Stimulated activated CD4-positive, alpha-beta T cell treated with anti-CD3 and anti-CD28 coated beads, Interleukin-2, amount 100 ng/mL, for 4 hours (primary cell): Measurements from ENCODE around the gene PIBF1.
"Not testable (repeated sequence)": the region's sequence is repeated elsewhere in the genome, so short reads cannot be mapped to it uniquely, and the experiment has no call there.

Experiments
- DNase-seq: peaks from one replicate; pipeline ENCODE4 v3.0.0-alpha.2; 2020; ENCODE audit warnings: low read depth

The PIBF1 gene

DNA sequence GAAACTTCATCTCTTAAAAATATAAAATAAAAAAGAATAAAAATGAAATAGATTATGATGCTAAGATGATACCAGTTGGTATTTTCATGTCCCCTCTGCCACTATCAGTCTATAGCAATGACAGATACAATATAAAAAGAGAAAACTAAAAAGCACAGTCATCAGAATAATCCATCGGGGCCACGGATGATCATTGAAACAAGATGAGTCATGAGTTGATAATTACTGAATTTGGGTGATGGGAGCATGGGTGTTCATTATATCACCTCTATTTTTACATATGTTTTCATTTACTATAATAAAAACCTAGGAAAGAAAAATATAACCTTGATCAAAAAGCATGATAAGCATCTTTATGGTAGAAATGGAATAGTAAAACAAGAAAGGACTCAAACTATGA is 41.1 kb downstream of the PIBF1 start:
- no peak for DNase-seq

DNA sequence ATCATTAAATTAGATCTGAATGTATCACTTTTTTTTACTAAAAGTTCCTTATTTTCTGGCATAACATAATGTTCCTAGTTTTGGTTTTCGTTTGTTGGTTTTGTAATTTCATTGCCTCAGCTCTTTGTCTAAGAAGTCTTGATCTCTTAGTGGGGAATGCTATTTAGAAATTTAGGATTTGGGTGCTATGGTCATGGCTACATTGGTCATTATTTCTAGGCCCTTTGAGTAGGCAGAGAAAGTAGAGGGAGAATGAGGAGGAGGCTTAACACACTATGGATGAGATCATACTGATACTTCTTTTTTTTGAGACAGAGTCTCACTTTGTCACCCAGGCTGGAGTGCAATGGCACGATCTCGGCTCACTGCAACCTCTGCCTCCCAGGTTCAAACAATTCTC is 41.8 kb downstream of the PIBF1 start:
- no peak for DNase-seq

- DNase-seq: no peak
Observed at GRCh38 chr13:72834601-72835000, 52.7 kb downstream of the PIBF1 start.

DNA sequence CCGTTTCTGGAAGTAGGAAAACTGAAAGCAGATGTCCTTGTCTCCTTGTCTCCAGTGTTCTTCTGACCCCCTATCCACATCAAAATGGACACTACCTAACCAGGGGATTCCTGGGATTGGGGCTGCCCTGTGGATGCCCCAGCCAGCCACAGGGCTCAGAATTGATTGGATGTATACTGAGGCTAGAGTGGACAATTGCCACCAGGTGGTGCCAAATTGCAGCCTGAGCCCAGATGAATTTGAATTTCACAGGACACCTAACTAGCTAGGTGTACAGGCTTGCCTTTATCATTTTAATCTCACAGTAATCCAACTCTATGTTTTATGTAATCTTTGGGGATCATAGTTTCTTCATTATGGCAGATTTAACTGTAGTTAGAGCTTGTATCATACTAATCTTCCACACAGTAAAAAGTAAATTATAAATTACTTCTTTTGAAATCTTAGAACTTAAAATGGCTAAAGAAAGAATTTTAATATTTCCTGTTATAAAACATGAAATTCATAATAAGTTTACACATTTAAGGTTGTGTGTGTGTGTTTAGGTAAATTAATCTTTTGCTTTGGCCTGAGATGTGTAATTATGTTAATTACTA is 58.0 kb downstream of the PIBF1 start:
- peak; percentile 5 for DNase-seq

DNA sequence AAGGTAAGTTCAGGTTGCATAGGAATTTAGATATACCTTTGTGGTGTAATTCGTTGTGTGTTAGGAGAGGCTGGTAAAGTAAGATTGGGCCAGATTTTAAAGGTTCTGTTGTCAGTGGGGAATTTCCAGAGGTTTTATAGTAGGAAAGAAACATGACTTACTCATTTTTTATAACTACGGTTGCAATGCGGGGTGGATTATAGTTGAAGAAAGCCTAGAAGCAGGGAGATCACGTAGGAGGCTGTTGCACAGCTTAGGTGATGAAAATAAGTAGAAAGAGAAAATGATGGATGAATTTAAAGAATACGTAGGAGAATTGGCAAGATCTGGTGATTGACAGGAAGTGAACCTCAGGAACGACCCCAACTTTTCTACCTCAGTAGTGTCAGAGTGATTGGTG is 61.1 kb downstream of the PIBF1 start:
- DNase-seq: no peak

- DNase-seq: not testable (repeated sequence)
Observed at GRCh38 chr13:72845148-72845547, 63.2 kb downstream of the PIBF1 start.

- no peak for DNase-seq
Observed at GRCh38 chr13:72849571-72849970, 67.6 kb downstream of the PIBF1 start.

- no peak for DNase-seq
Observed at GRCh38 chr13:72850959-72851677, 69.2 kb downstream of the PIBF1 start.

DNA sequence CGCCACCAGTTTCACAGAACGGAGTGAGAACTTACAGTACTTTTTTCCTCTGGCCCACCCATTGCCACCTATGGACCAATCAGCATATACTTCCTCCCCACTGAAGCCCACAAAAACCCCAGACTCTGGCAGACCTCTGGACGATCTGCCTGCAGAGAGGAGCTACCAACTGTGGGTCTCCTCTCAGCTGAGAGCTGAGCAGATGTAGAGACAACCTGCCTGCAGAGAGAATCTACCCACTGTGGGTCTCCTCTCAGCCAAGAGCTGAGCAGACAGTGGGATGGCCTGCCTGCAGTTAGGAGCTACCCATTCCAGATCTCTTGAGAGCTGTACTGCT is 69.7 kb downstream of the PIBF1 start:
- no peak for DNase-seq

DNA sequence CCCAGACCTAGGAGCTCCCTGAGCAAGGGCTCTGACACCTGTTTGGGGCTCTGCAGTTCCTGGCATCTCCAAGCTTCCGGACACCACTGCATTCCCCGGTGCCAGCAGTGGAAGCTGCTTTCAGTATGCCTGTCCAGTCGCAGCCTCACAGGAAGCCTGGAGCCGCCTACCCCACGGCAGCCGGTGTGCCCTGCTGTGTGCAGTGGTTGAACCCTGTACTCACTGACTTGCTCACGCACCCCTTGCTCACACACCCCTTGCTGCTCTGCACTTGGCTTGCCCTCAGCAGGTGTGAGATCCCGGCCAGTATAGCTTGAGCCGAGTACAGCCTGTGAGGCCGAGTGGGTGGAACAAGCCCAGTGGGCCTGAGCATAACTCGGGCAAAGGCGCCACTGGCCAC is 70.3 kb downstream of the PIBF1 start:
- no peak for DNase-seq

DNA sequence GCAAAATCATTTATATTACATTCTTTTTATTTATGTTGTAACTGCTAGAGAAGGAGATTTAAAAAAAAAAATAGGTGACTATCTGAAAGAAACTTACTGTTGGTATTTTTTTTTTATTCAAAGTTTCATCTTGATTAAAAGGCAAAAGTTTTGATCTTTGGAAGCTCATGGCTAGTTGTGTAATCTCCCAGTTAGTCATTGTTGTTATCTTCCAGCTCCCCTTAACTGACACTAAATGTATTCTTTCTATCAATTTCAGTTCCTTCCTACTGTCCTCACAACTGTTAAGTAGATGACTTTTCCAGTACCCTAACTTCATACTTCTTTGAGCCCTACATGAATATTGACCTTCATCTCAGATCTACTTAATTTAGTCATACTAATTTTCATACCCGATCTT is 71.1 kb downstream of the PIBF1 start:
- no peak for DNase-seq

DNA sequence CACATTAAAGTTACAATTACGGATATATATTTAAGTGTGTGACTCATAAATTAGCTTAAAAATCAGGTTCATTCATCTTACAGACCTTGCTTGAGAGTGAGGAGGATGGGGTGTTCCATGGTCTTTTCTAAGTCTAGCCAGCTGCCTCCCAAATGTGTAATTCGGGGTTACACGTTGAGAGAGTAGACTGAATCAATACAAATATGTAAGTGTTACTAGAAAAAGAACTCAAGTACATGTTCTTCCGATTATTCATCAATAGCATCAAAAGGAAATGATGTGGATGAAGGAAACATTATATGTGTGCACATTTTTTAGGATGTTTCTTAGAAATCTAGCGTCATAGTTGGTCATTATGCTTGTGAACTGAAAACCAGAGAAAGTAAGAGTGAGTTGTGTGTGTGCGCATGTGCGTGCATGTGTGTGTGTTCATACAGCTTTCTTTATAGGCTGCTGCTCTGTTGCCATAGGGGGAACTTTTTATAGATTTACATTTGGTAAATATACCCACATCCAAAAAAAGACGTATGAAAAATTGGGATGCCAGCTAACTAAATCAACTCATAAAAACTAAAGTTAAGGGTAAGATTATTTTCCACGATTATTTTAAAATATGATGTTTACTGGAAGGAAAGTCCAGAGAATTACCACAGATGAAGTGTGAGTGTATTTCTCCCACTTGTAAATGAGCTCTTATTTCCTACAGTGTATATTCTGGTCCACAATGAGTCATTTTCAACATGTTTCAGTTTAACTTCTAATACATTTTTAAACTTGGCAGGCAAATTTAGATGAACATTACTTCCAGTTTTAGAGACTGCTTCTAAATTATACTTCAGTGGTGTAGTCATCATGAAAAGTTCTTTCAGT is 82.4 kb downstream of the PIBF1 start:
- no peak for DNase-seq

GRCh38 chr13:72868229-72868628 is 86.3 kb downstream of the PIBF1 start:
- DNase-seq: no peak

GRCh38 chr13:72875233-72875632 is 93.3 kb downstream of the PIBF1 start:
- DNase-seq: no peak

DNA sequence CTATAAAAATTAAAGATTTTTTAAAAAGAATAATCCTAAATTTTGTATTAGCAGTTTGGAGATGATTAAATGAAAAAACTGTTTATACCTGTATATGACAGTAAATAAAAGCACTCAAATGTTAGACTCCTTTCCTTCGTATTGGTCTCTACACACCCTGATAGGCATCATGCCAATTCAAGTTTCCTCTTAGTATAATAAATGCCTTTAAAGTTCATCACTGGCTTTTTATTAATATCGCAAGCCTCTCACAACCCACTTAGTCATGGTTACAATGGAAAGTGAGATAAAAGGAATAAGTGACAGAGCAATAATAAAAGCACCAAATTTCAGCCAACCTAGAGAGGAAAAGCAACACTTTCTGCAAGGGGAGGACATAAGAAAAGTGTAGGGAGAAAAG is 102.2 kb downstream of the PIBF1 start:
- DNase-seq: no peak

DNA sequence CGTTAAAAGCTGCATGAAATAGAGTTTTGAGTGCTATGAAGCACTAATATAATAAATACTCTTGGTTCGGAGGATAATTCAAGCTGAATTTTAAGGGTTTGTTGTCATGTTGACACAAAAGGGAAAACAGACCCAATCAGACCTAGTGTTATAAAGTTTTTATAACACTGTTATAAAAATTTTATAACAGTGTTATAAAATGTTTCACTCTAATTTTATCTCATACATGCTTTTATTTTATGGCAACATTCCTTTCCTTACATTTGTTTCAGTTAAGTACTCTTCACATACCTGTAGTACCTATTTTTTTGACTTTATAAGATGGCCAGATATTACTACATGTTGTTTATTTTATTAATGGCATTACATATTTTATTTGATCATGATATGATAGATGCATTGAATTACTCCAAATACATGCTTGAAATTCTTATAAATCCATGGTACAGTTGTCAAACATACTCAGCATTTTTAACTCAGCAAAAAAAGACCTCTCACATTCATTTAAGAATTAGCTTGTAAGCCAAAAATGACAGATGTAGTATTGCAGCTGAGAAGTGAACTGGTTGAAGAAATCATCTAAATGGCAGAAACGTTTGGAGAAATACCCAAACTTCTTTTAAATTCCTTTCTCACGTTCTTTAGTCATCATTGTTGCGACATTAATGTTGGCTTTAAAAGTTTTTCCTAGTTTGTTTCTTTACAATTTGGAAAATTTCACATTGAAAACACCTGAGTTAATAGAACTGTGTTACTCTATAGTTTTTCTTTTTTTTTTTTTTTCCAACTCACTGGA is 104.5 kb downstream of the PIBF1 start:
- no peak for DNase-seq

DNA sequence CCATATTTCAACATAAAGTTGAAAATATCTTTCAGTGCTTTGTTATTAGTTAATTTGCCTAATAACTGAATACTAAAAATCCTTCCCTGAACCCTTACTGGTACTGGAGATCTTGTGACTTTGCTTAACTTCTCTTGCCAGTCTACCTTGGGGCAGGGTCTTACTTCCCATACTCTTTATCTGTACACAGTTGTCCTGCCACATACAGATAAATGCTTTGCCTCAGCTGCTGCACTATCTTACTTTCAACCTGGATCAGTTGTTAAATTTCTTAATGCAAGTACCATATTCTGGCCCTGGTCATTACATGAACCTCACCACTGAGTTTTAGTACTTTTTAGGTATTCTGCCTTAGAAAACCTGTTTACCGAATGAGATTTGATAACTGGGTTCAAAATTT is 107.6 kb downstream of the PIBF1 start:
- no peak for DNase-seq

DNA sequence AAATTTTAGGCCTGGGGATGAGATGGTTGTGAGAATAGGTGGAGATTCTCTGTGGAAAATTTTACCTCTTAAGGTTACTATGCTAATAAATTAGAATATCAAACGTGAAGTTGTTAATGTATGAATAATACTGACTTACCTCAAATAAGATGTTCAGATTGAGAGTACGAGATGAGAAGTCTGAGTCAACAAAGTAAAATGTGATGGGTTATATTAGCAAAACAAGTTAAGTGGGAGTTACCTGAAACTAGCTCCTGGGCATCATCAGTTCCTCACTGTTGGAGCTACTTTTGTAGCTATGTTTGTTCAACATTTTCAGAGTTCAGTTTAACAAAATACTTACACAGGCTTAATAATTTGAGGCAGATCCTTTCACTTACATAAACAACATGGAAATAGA is 108.6 kb downstream of the PIBF1 start:
- no peak for DNase-seq

DNA sequence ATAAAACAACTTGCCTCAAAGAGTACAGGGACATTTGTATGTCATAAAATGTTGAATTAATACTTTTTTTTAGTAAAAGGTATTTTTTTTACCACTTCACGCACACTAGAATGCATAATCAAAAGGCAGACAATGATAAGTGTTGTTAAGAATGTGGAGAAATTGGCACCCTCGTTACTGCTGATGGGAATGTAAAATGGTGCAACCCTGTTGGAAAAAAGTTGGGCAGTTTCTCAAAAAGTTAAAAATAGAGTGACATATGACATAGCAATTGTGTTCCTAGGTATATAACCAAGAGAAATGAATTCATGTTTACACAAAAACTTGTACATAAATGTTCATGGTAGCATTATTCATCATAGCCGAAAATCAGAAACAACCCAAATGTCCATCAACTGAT is 109.5 kb downstream of the PIBF1 start:
- no peak for DNase-seq

- DNase-seq: no peak
Observed at GRCh38 chr13:72896869-72897268, 114.9 kb downstream of the PIBF1 start.

DNA sequence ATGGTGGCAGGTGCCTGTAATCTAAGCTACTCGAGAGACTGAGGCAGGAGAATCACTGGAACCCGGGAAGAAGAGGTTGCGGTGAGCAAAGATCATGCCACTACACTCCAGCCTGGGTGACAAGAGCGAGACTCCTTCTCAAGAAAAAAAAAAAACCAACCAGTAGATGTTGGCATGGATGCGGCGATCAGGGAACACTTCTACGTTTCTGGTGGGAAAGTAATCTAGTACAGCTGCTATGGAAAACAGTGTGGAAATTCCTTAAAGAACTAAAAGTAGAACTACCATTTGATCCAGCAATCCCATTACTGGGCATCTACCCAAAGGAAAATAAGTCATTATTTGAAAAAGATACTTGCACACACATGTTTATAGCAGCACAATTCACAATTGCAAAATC is 119.6 kb downstream of the PIBF1 start:
- not testable (repeated sequence) for DNase-seq

DNA sequence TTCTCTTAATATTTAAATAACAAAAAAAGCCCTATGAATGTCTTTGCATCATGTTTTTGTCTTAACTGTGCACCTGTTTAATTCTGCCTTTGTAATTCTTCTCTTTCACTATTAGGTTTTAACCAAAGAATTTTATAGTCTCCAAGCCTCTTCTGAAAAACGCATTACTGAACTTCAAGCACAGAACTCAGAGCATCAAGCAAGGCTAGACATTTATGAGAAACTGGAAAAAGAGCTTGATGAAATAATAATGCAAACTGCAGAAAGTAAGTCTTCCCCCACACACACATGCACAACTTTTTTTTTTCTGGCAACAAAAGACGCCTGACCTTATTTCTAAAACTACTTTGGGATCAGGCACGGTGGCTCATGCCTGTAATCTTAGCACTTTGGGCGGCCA is 126.5 kb downstream of the PIBF1 start:
- no peak for DNase-seq

GRCh38 chr13:72911981-72912380 is 130.0 kb downstream of the PIBF1 start:
- no peak for DNase-seq
